Suppressor macrophage (primary cell): ENCODE measurements around the gene EYA4.

Experiments used
- DNase-seq, 4 experiments: peaks; one replicate each; pipeline ENCODE4 v3.0.0-alpha.2; 2020 to 2022

EYA4 gene

DNA sequence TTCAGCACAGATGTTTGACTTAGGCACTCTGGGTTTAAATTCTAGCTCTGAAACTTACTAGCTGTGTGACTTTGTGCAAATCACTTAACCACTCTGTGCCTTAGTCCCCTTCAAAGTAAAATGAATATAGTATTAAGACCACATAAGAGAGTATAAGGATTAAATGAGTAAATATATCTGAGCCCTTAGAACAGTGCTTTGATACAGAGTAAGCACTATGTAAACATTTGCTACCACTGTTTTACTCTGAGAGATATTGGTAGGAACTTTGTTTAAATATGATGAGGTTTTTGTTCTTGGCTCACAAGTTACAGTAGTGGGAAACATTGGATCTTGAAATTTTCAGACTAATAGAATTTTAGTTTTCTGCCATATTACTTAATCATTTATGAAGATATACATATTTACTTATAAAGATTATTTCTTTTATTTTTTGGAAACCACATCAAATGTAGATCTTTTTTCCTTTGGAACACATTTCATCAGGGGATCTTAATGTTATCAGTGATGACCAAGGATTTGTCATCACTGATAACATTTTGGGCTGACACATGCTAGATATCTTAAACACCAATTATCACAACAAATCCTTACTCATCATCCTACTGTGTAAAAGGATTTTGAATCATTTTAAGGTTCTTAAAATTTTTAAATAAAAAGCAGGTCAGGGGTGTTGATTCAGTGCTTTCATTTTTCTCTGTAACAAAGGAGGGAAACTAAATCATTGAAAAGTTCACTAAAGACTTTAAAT is 226.2 kb downstream of the EYA4 start:
- no peak for DNase-seq

DNA sequence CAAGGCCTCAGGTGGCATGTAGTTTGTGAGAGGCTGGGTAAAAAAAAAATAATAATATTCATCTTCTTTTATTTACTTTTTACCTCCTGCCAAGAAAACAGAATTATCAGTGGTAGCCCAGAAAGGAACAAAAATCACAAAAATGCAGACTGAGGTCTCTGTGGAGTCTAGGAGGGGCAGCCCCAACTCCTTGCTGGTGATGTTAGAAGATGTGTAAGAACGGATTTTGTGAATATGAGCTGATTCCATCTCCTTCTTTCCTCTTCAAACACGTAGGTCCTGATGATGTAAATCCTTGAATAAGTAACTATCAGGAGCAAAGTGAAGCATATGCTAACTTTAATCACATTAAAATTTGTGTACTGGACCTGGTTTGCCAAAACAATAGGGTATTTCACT is 226.8 kb downstream of the EYA4 start:
- no peak for DNase-seq

DNA sequence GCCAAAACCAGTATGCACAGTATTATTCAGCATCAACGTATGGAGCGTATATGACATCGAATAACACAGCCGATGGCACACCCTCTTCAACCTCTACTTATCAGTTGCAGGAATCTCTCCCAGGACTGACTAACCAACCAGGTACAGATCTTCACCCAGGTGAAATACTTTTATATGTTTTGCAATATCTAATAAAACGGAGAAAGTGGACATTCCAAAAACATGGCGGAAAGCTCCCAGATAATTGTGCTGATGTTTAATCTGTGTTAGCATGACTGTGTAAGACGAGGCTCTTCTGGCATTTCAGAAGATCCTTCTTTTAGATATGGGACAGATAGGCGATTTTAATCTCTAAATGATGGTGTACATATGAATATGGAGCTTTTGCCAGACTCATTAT is 227.4 kb downstream of the EYA4 start:
- no peak for DNase-seq

DNA sequence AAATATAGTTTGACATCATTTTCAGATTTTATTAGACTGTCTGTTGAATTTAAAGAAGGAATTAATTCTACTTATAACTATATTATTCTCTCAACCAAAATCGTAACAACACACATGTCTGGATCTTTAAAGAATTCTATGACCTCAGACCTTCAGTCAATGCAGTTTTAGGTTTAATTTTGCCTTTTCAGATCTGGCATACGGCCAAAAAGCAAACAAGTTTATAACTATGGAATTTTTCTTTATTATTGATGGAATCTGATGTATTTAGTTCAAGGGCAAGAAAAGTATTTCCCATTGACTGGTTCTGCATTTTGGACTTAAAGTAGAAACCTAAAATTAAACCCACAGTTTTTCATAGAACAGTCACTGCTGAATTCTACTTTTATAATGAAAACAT is 233.4 kb downstream of the EYA4 start:
- DNase-seq = no peak

DNA sequence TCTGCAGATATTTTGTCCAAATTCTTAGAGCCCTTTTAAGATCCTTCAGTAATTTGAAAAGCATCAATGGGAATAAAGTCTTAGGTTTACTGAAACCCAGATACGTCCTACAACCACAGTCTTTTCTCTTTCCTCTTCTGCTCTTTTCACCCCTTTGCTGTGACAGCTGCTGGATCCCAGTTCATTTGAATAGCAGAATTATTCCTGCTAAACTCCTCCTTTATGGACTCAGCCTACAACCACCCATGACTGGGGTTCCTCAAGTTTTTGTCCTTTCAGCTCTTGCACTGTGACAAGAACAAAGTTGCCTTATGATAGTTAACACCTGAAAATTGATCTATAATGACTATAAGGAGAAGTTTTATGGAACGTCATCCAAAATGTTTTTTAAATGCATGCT is 237.5 kb downstream of the EYA4 start:
- DNase-seq = no peak

DNA sequence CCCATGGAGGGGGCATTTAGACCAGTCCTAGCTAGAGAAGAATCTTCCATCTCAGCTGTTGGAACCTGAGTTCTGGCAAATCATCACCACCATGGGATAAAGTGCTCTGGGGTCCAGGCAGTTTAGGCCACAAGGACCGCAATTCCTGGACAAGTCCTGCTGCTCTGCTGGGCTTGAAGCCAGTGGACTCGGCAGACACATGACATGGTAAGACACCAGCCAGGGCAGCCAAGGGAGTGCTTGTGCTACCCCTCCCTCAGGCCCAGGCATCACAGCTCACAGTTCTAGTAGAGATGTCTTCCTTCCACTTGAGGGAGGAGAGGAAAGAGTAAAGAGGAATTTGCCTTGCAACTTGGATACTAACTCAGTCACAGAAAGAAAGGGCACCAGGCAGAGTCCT is 246.0 kb downstream of the EYA4 start:
- DNase-seq = no peak

DNA sequence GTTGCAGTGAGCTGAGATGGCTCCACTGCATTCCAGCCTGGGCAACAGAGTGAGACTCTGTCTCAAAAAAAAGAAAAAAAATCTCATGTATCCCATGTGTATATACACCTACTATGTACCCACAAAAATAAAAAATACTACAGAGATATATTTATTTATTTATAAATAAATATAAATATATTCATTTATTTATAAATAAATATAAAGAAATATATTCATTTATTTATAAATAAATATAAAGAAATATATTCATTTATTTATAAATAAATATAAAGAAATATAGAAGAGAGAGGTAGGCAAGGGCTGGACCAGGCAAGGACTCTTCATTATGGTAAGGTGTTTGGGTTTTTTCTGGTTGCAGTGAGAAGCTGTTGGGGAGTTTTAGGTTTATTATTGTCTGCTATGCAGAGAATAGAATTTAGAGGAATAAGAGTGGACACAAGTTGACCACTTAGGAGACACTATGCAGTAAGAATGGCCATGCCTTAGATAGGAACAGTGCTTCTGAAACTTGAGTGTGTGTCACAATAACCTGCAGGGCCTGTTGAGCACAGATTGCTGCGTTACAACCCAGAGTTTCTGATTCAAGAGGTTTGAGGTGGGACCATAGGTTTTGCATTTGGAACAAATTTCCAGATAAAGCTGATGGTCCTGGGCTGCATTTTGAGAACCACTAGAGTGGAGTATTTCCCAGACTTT is 254.2 kb downstream of the EYA4 start:
- DNase-seq = no peak

DNA sequence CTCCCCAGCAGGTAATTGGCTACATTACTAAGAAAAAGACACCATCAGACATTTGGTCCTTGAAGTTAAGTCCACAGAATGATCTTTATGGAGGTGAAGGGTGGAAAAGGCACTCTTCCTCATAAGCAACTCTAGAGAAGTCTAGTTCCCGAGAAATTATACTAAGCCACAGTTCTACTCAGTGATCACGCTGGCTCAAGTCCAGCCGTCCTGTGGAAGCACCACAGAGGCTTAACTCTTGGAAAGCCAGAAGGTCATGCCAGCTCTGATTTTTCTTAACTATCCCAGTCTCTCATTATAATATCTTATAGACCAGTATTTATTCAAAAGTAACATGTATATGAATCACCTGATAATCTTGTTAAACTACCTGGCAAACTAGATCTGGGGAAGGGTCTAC is 258.5 kb downstream of the EYA4 start:
- DNase-seq = no peak

DNA sequence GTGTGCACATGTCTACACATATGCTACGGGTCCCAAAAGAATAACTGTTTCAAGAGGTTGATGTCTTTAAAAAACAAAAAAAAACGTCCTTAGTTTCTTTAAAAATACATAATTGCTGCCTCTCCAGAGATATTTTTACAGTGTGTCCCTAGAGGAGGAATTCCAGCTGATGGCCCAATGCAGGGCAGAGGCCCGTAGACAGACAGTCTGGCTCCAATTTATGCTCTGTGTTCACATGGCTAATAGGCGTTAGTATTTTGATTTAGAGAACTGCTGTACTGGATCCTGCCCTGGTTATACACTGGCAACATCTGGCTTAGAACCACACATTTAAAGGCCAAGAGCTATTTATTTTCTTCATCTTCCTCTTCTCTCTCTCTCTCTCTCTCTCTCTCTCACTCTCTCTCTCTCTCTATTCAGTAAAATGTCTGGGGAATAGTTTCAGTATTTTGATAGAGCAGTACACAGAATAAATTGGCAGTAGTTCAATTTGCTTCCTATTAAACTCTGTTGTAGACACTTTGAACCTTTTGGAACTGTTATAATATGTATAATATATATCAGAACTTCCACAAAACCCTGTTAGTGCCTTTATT is 260.6 kb downstream of the EYA4 start:
- no peak for DNase-seq

DNA sequence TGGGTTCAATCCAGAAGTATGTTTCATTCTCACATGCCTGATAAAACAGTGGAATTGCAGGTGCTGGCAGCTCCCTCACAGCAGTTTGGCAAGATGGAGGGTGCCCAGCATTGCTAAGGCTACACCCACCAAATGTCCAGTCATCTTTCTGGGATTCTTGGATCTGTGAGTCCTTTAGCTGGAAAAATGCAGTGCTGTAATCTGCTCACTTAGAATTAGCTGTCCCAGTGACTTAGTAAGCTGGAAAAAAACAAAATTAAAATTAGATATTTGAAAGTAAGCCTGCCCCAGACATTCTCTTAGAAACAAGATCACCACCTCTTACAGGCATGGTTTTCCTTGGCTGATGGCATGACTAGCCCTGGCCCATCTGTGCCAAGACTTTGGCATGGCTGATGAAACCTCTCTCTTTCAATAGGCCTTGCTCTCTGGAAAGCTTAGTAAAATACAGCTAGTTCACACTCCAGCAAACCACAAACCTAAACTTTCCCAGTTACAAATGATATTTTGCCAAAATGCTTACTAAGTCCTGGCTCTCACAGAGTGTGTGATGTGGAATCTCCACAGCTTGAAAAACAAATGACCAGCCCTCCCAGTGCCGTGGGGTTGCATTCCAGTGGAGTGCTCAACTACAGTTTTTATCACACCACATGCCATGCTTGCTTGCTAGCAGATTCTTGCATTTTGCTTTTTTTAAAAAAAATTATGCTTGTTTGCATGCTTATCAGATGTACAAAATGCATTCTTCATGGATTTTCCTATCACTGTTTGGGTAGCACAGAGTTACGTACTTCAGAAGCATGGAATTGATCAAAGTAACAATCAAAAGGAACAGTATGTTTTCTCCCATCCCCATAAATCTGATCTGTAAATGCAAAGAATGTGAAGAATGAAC is 261.5 kb downstream of the EYA4 start:
- no peak for DNase-seq

DNA sequence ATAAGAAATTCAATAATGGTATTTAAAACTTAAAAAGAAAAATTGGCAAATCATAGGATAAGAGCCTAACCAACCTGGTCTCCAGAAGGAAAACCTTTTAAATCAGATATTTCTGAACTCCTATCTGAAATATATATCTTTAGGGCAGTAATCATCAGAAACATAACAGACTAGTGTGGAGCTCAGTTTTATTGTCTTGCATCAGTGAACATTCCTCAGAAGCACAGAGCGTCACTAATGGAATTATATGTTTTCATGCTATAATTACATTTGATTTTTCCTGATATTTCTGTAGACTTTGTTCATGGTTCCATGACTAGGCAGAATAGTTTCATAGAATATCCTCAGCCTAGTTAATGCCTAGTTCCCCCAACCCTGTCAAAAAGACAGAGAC is 262.2 kb downstream of the EYA4 start:
- DNase-seq = no peak

DNA sequence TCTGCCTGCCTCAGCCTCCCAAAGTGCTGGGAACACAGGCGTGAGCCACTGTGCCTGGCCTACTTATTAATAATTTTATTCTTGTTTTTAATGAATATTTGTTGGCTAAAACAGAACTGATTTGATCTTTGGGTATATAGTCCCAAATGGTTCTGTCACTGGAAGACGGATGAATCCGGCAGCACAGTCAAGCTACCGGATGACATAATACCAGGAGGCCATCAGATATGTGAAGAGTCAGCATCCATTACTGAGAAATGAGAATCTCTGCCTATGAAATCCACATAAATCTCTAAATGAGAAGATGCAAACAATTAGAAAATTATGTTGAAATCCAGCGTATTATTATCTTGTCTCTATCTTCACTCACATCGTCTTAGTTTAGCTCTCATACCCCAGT is 263.0 kb downstream of the EYA4 start:
- no peak for DNase-seq

DNA sequence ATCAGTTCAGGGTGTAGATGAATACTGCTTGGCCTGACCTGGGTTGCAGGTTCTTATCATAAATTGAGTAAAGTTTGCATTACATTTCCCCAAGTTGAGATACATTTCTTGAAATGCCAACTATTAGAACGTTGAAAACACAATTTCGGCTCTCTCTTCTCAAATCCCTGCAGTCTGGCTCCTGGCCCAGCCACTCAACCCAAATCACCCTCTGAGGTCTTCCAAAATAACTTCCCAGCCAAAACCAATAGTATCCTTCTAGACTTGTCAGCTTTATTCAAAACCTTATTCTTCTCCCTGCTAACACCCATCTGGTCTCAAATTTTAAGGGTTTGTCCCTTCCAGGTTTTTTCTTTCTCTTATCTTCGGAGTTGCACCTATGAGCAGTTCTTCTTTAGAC is 263.6 kb downstream of the EYA4 start:
- DNase-seq = no peak

DNA sequence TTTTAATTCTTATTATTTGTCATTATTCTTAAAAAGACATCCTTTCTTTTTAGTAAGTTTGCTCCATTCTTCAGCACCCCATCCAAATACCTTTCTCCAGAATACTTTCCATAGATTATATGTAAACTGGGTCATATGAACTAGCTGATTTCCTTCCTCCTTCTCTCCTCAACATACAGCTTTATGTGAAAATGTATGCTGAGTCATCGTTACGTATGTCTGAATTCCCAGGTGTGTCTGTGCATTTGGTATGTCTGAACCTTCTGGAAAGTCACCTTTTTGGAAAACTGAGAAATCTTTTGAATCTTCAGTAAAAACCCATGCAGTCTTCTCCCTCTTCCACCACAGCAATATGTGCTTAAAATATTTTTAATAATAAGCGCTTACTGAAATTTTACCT is 264.5 kb downstream of the EYA4 start:
- no peak for DNase-seq

DNA sequence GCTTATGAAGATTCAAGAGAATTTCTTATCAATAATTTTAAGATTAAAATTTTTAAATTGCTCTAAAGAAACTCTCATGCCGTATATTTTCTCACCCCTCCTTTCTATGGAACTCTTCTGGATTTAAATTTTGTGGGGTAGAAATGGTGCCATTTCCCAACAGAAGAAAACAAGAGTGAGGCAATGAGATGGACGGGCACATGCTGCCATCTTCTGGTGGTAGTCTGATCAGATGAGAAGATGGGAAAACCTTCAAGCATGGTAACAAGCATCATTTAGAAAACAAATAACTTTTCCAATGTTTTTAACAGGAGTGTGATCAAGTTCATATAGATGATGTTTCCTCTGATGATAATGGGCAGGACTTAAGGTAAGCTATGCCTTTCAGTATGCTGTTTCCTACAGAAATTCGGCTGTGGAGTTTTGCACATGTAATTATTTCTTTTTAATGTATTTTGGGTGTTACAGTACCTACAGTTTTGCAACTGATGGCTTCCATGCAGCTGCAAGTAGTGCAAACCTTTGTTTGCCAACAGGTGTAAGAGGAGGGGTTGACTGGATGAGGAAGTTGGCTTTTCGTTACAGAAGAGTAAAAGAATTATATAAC is 271.4 kb downstream of the EYA4 start:
- DNase-seq = peak; percentile 37 to 46 (median 37)

DNA sequence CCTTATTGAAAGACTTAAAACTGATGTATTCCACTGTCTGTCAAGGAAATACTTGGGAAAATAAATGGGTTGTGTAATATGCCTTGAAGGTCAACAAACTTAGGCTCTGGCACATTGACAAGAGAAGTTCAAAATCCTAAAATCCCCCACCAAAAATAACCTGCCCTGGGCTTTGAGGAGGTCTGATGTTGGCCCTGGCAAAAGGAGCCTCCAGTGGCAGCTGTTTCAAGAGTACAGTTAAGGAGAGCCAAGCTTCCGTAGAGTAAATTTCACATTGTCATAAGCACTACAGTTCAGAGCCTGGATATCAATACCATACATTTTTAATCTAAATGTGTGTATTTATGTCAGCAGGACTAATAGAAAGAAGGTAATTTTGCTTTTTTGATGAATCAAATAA is 282.7 kb downstream of the EYA4 start:
- no peak for DNase-seq

DNA sequence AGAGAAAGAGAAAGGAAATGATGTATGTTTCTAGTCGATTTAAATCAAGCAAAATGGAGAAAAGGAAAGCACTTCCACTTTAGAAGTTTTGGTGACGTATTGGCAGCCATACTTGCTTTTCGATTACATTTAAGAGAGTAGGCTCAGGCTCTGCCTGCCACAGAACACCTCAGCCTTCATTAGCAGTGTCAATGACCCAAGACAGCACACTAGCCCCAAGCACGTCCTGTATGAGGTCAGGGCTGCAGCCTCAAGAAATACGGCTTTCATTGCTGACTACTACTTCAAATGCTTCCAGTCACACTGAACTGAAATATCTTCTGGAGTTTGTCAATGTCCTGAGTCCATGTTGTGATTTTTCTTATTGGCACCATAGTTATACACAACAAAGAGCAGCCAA is 285.3 kb downstream of the EYA4 start:
- DNase-seq = no peak

DNA sequence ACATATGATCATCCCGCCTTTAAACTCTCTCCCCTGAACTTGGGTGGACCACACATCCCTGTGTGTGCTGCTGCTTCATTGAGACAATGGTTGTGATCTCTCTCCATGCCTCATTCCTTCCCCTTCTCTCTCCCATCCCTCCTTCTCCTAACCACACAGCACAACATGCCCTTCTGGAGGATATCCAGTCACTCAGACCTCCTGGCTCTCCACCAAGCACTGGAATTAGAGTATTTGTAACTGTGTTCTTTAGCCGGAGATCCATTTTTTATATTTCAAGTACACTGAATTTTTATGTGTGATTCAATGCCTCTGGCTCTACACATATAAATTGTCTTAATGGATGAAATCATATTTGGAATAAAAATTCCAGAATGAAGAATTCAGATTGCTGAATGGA is 287.4 kb downstream of the EYA4 start:
- DNase-seq = no peak

DNA sequence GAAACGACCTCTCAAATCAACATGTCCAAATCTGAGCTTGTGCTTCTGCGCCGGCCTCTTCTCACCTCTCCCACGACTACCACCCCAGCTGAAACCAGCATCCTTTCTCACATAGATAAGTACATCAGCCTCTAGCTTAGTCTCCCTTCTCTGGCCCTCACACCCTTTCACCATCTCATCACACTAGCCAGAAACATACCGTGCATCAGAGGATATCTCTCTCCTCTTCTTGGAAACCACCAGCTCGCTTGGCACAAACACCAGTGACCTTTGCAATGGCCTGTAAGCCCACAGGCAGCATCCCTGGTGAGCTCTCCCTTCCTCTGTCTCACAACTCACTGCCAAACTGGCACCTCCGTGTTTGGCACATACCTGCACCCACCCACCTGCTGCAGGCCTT is 291.8 kb downstream of the EYA4 start:
- no peak for DNase-seq

DNA sequence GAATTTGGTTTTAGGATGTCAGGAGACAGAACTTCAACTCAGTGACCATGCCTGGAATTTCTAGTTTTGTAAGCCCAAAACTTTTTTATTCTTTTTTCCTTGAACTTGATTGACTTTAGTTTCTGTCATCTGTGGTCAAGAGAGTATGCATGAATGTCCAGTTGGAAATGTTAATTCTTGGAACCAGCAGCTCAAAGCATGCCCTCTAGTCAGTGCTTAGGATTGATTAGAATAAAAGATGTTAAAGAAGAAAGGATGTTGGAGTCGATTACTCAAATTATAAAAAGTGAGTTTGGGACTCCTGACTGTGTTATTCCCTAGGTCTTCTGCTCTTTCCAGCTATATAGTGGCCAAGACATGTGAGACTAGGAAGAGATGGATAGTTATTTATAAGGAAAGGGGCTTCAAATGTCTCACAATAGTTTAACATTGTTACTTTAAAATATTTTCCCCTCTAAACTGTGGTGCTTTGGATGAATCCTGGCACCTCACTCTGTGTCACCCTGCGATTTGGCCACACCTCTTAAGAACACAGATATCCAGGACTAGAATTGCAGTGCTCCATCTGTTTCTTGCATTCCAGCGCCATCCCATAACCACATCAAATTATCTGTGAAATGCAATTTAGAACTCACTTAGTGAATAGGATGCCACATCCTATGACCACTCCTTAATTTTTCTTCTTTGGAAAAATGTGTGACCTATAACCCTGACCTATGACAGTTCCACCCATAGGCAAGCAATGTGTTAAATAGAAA is 298.5 kb downstream of the EYA4 start:
- no peak for DNase-seq

DNA sequence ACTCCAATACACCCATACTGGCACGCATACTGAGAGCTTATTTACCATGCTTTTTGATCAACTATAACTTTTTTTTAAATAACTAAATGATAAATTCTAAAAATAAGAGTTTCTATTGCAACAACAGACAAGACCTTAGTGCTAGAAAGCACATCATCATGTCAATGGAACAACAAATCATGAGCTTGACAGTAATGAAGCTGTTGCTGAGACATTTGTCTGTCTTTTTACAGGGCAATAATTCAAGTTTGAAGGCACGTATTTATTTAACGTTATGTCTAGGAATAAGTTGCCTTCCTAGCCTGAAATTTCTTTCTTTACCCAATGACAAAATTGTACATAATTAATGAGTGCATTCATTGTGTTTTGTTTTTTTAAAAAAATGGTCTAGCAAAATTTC is 299.2 kb downstream of the EYA4 start:
- no peak for DNase-seq

DNA sequence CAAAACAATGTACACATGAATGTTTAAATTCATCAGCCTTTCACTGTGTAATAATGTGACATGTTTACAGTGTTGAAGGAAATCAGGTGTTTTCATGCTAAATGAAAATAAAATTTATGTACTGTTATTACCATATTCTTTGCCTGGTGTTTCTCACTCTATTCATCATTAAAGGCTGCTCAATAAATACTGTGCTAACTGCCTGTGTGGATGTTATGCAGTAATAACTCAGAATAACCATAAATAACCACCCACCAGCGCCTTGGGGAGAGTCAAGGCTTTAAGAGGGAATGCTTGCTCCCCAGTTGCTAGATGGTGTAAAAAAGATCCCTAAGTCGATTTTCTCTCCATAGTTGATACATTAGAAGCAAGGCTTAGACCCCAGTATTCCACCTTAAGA is 299.9 kb downstream of the EYA4 start:
- DNase-seq = no peak
